HG03457 (cell line): ENCODE results near the gene IMMP2L.

Experiments used
- ATAC-seq: cut with Tn5 transposase; IDR thresholded peaks from one replicate; pipeline ENCODE4 v1.9.1; 2021; ENCODE audit warnings: moderate number of reproducible peaks; ENCODE audit not compliant: unreplicated experiment

Gene IMMP2L

DNA sequence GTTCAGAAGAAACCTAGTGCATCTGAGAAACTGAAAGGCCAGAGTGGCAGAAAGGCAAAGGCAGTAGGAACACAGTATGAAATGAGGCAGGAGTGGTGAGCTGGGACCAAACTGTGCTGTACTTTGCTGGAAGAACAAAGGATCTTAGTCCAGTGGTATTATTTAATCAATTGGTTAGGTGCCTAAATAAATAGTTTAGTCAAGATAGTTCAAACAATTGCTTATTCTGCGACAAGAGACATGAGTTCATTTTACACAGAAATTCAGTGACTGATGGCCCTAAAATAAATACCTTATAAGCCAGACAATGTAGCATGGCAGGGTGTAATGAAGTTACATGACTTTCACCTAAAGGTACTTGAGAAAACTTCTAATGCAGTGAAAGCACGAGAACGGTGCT lies 653.2 kb downstream of the IMMP2L start:
- ATAC-seq, result no peak

DNA sequence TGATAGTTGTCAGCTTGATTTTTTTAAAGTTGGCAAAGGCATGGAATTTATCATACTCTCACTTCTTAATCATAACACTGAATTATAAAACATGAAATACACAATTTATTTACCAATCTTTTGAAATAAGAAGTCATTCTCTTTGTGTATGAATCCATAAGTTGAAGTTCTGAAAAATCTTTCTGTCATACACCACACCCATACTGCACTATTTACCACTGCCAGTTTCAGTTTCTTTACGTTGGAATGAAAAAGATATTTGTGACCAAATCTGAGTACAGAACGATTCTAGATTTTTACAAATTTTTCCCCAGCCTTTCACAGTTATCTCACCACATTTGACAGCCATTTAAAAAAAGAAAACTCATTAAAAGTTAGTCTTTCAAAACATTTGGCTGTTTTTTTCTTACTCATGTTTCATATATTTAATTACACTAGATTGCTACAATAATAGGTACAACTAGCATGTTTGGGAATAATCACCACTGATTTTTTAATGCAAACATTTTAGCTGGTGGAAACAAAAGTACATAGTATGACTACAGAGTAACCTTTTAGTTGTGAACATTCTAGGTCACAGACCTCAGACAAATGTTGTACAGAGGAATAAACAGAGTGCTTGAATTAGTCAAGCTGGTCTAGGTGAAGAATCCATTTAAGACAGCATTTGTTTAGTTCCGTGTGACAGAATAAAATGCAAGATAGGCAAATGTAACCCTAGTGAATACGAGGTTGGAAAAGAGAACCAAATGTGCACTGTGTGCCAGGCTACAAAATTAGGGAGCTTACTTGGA lies 656.3 kb downstream of the IMMP2L start:
- ATAC-seq, result no peak

DNA sequence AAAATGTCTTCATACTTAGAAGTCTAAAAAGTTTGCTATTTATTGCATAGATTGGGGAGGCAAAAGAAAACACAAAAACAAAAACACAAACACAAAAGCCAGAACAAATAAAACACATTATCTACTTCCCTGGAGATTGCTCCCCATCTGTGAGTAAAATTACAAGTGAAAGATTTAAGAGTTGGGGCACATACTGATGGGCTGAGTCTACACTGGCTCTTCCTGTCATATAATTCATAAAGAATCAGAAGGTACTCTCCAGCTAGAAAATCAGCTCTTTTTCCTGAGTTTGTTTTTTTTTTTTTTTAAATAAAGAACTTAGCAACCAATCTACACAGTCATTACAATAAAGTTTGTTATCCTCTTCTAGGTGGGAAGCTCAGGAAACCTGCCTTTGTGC lies 663.8 kb downstream of the IMMP2L start:
- ATAC-seq, result no peak

DNA sequence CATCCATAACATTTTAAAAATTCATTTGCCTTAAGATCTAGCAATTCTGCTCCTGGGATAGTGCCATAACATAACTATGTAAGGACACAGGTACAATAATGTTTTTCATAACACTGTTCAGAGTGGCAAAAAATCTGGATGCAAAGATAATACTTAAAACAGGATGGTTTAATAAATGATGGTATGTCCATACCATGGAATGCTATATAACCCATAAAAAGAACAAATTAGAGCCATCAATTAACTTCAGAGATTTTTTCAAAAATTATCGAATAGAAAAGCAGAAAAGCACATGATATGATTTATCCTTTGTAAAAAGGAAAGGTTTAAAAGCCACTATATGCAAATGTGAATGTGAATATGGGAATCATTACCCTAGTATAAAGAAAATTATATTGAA lies 664.8 kb downstream of the IMMP2L start:
- ATAC-seq, result no peak

DNA sequence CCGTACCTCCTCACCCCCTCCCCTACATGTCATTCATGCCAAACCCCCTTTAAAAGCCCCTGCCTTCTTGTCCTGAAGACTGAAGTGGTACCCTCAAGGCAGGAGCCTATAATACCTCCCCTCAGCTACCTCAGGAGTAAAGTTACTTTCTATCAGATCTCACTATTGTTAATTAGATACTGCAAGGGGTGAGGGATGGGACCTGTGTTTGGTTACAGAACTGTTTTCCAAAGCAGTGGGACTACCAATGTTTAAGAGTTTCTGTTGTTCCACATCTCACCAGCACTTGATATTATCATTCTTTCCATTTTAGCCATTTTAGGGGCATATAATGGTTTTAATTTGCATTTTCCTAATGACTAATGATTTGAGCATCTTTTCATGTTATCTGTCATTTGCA lies 668.2 kb downstream of the IMMP2L start:
- no peak for ATAC-seq

DNA sequence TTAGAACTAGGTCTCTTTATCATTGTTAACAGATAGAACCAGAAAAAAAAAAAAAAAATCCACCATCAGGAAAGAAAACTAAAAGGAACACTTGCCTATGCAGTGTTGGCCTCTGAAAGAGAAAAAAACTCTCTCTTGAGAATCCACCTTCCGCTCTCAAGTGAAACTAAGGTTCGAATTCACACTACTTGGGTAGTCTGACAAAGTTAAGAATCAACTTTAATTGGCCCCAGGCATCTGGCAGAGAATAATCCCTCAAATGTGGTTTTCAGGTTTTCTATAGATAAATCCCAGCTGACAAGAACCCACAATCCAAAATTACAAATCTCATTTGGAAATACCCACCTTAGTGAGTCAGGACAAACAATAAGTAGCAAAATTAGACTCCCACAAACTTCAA lies 671.1 kb downstream of the IMMP2L start:
- ATAC-seq, result no peak

DNA sequence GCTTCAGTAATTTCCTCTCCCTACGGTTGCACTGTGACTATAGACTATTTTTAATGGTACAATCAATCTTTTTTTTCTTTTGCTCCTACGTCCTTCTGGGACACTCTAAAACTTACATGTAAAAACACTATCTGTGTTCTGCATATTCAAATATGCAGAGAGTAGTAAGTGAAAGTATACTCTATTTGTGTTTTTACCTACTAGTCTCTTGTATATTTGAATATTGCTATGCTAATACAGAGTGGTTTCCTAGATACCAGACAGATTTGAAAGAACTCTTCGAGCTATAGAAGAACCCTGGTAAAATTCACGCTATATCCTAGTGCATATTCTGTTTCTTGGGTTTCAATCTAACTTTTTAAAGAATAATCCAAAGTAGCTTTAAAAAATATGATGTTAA lies 672.2 kb downstream of the IMMP2L start:
- ATAC-seq, result no peak

DNA sequence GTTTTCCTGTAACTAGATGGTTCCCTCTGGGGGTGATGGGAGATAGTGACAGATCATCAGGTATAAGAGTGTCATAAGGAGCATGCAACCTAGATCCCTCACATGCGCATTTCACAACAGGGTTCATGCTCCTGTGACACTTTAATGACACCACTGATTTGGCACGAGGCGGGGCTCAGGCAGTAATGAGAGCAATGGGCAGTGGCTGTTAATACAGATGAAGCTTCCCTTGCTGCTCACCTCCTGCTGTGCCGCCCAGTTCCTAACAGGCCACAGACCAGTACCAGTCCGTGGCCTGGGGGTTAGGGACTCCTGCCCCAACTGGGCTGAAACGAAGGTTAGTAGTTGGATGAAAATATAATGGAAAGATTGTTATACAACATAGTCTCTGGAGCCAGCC lies 673.0 kb downstream of the IMMP2L start:
- ATAC-seq, result no peak

DNA sequence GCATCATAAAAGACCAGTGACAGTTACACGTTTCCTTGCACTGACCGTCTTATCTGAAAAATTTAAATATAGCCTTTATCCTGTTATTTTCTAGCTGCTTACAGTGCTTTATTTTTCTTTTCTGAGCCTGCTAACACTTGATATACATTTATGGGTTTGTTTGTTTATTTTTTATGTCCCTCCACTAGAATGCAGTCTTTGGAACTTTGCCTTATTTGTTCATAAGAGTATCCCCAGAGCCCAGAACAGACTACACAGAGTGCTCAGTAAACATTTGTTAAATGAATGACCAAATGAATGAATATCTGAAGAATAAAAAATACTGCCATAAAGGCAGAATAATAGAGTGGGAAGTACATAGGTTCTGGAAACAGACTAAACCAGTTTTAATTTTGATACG lies 673.7 kb downstream of the IMMP2L start:
- ATAC-seq, result no peak

DNA sequence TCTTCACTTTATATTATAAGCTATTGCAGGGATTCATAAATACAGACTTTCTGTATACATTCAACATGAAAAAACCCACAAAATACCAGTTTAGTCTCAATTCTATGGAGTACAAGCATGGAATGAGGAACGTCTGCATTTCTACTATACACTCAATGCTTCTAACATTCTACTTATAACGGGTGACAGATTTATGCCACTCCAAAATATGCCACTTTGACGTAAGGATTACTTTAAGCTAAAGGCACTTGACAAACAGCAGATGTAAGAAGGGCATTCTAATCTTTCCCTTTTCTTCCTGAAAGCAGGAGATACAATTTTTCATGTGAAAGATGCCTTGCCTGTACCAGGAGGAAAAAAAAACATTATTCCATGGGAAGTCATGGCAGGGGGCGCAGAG lies 676.8 kb downstream of the IMMP2L start:
- ATAC-seq, result no peak

DNA sequence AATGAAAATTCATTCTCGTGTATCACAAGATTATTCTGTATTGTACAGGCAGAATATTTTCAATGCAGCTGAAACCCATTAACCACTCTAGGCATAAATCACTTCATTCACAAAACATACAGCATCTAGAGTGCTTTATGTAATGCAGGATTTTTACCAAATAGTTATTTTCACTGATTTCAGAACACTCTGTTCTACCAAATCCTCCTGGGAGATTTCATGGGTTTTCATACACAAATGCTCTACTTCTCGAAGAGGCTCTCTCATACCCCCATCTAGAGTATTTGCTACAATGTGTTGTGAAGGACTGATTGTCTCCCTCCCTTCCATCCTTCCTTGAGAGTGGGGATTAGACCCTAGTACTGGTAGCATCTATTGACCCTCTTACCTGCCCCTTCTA lies 680.6 kb downstream of the IMMP2L start:
- ATAC-seq, result no peak

DNA sequence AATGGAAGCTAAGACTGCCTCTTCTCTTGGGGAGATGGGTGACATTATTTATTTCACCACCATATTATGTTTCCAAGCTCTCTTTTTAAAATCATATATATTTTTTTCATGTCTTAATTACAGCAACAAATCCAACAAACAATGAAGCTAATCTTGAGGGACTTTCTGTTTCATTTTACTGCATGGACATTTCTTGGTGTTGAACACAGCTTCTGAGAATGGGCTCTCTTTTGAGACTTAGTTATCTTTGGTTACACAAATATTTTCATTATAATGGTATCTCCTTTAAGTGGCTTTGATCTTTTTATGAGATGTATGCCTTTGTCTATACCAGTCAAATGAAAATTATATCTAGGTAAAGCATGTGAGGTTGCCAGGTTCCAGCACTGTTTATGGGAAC lies 681.3 kb downstream of the IMMP2L start:
- no peak for ATAC-seq

DNA sequence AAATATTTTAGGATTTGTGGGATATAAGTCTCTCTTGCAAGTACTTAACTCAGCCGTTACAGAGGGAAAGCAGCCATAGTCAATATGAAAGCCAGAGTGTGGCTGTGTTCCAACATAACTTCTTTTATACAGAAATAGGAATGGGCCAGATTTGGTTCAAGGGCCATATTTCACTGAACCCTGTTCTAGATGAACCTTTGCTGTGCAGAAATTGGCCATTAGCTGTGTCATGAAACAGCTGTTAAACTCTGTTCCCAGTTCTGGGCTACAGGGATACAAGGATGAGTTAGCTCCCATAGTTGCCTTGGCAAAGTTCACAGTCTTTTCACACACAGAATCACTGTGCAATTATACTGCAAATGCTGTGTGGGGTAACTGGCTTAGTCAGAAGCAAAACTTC lies 685.3 kb downstream of the IMMP2L start:
- ATAC-seq, result no peak

DNA sequence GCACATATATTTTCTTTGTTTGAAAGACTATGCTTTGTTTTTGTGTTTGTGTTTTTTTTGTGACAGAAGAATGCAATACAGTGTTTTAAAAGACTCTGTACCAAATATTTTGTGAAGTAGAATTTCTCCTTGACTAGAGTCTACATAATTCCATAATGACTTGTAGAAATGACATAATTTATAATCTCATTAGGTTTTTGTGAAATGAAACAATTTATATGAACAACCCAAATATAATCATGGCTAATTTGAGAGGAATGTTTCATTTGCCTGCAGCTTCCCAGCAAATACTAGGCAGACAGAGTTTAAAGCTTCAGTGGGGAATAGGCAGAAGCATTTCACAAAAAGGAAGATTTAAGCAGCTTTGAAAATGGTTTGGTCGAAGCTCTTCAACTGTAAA lies 686.9 kb downstream of the IMMP2L start:
- ATAC-seq, result no peak

DNA sequence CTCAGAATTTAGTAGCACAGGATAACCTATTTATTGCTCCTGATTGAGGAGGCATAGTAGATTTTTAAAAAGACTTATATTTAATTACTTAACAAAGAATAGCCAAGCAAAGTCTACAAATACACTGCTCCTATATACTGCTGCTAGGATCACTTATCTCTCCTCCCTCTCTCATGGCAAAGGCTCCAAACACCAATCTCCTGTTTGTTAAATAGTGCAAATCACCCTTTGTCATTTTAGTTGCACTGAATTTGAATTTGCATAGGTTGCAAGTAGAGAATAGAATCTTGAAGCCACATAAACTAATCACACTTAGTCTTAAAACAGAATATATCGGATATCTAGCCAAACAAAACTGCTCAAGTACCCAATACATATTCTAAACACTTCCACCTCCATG lies 690.4 kb downstream of the IMMP2L start:
- ATAC-seq, result no peak

DNA sequence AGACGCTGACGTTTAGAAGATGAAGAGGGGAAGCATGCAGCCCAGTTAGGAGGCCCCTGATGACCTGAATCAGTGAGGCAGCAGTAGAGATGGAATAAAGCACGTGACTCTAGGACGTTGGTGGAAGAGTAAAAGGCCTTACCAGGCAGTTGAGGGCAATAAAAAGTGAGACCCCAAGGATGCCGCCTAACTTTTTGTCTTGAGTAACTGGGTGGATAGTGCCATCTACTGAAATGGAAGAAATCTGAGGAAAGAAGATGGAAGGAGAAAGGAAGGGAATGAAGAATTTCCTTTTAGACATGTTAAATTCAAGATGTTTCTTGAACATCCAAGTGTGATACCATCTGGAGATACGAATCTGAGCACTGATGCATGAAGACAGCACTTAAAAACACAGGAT lies 691.4 kb downstream of the IMMP2L start:
- ATAC-seq, result no peak

DNA sequence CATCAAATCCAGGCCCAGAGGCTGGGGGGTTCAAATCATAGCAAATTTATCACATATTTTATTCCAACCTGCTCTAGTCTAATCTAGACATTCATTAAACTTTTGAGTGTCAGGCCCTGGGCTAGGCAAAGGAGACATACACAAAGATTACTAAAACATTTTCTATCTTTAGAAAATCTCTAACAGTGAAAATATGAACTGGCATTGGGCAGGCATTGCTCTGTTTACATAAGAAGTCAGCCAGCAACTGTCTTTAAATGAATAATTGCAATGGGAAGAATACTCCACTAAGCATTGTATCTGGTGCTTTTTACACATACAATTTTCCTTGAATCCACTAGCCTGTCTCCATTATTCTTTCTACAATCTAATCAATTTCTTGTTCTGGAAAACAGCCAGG lies 693.8 kb downstream of the IMMP2L start:
- no peak for ATAC-seq

DNA sequence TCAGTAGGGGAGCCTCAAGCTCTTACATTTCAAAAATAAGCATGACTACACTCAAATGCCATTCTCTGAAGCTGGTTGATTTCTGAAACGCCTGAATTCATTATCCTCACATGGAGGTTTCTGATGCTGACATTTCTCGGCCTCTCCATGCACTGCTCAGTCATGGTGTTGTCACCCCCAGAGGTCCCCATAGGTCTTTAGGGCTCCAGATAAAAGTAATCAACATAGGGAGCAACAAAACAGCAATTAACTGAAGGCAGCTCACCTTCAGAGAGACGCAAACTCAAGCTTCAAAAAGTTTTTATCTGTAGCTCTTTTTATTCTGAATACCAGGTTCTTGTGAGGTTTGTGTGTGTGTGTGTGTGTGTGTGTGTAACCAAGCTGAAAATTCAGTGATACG lies 694.5 kb downstream of the IMMP2L start:
- ATAC-seq, result no peak

DNA sequence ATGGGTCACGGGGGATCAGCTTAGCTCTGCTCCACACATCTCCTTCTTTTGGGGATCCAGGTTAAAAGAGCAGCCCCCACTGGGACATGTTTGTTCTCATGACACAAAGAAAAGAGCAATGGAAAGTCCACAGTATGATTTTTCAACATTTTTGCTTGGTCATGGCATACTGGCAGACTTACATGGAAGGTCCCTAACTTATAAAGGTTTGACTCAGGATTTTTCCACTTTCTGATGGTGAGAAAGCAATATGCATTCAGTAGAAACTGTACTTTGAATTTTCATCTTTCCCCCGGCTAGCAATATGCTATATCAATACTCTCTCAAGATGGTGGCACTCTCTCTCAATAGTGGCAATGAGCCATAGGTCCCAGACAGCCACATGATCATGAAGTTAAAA lies 699.0 kb downstream of the IMMP2L start:
- ATAC-seq, result no peak

DNA sequence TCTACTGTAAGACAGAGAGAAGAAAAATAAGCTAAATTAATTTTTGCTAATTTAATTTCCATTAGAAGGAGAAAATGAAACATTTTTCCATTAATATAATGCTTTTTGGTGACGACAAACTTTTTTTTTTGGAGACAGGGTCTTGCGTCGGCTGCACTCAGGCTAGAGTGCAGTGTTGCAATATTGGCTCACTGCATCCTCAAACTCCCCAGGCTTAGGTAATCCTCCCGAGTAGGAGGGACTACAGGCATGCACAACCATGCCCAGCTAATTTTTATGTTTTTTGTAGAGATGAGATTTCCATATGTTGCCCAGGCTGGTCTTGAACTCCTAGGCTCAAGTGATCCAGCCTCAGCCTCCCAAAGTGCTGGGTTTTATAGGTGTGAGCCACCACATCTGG lies 701.1 kb downstream of the IMMP2L start:
- ATAC-seq, result no peak

DNA sequence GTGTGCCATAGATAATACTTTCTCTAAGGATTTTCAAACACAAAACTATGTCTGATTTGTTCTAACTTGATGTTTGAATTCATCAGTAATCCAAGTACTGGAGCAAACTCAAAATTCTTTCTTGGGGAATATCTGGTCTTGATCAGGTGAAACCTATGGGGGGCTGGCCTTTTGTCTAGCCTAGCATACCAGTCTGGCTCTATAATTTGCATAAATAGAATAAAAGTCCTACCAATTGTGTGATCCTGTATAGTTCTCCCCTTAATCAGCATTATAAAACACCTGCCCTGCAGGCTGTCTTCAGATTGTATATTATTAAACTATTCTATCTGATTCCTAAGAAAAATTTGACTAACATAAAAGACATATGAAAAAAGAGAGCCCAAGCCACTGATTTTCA lies 705.2 kb downstream of the IMMP2L start:
- no peak for ATAC-seq

DNA sequence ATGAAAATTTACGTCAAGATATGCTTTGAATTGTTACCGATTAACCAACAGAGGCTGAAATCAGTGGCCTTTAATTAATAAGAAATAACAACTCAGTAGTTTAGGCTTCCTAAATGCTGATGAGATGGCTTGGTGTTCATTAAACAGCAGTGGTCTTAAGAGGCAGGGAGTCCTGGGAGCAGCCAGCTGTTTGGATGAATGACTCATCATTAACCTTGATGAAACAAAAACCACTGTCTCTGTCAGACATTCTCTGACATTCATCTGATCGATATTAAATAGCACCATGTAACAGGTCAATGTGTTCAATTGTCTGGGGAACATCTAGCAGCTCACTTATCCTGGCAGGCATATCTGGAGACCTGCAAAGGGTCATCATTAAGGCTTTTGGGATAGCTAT lies 705.6 kb downstream of the IMMP2L start:
- no peak for ATAC-seq

DNA sequence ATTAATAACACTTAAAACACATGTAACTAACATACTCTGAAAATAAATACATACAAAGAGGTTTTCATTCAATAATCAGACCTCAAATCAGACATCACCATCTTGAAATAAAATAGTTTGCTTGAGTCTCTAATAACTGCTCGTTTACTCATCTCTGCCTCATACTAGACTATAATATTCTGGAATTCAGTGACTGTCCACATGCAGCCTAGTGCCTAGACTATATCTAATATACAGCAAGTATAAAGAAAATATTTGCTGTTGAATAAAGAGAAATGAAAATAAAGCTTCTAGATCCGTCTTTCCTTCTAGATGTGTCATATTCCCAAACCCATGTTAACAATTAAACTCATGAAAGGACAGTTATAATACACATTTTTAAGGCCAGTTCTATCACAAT lies 707.6 kb downstream of the IMMP2L start:
- ATAC-seq, result no peak
